M059J (cell line): ENCODE measurements around the gene OR14J1. TPM values are rescaled to one million over a fixed set of nuclear protein-coding genes. Genes with fewer than 3 reads are reported as not detected.
"Not testable (repeated sequence)": the region's sequence is repeated elsewhere in the genome, so short reads cannot be mapped to it uniquely, and the experiment has no call there.

Experiments
- DNase-seq: peaks from one replicate; pipeline ENCODE4 v3.0.0-alpha.2; 2012; ENCODE audit warnings: low read depth
- total RNA-seq: library from RNA; depleted of rRNA; stranded (reverse); fragments of >200 nt; shearing (Covaris generic); gene quantifications from 2 replicates; pipeline ENCODE4 v1.2.3, GENCODE V29; 2014; rRNA removed

Gene OR14J1
- total RNA-seq, result not detected in 2 replicates

DNA sequence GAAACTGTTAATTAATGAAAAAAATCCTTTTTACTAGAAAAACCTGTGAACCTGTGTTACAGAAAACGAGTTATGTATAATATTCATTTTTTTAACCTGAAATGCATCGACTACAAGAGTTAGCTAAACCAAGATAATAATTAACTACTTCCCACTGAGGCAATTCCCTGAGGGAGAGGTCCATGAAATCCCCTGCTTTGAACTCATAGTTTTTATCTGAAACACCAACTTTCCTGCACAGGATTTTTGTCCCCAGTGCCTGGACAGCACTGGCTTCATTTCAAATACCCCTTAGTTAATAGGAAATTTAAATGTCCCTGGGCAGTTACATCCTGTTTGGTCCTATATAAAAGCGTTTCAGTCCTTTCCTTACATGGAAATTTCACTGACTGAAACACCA is at the start of gene OR14J1:
Gene OR14J1 (plus strand): TSS at position 386 of the 400 bp plus-strand sequence. CDS start 4,989 bp downstream, outside the sequence.
- no peak for DNase-seq

DNA sequence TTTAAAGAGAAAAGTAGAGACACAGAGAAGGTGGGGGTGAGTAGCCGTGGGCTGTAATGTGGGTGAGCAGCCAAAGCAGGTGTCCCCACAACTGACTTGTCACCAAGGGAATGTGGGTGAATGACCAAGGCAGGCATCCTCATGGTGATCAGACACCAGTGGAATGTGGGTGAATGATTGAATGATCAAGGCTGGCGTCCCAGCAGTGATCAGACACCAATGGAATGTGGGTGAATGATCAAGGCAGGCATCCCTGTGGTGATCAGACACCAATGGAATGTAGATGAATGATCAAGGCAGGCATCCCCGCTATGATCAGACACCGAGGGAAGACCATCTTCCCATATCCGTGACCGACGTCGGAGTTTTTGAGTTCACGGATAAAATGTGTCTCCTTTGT is 49.8 kb upstream of the OR14J1 start:
- DNase-seq, result no peak

- DNase-seq, result no peak
Measured at GRCh38 chr6:29255530-29255929, 46.0 kb upstream of the OR14J1 start.

DNA sequence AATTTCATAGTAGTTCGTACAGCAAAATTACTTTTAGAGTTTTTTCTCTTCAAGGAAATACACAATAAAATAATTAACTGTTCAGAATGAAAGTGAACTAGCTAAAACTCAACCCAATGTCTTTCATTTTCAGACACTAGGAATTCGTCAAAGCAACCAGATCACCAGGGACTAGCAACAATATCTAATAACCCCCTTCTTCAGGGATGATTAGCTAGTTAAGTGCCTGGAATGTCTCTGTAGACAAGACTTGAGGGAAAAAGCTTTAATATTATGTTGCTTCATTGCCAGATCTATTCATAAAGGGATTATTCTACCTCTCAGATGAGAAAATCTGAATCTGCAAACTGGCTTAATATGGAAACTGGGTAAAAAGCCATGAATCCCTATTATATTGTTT is 41.8 kb upstream of the OR14J1 start:
- DNase-seq, result no peak

- no peak for DNase-seq
Measured at GRCh38 chr6:29263001-29263400, 38.5 kb upstream of the OR14J1 start.

DNA sequence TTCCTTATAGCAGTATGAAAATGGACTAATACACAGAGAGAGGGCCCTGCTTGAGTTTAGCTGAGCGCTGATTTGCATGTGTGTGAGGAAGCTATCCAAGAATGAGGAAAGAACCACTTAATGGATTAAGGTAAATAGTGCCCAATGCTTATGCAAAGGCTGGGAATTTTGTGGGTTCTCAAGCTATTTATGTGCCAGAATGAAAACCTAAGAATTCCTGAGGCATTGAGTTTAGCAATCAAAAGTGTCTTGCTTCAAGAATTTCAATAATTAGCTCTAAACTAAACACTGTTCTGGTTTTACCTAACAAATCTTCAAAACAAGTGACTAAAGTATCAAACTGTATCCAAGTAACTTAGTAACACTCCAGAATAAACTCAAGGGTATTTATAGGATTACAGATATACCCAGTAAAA is 7.0 kb upstream of the OR14J1 start:
- DNase-seq, result peak; percentile 28

DNA sequence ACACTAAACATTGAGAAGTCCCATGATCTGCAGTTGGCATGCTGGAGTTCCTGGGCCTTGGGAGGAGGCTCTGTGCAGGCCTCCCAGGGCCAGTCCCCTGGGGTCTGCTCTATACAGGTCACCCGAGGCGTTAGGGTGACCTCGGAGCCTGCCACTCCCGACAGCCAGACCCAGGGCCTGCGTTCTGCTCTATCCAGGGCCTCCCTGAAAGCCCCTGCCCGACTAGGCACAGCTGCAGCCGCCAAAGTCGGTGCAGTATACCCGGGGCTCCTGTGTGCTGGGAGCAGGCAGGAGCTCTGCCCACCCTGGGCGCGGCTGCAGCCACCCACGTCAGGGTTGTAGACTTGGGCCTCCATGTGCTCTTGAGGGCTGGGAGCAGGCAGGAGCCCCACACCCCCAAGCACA is 6.3 kb upstream of the OR14J1 start:
- no peak for DNase-seq

DNA sequence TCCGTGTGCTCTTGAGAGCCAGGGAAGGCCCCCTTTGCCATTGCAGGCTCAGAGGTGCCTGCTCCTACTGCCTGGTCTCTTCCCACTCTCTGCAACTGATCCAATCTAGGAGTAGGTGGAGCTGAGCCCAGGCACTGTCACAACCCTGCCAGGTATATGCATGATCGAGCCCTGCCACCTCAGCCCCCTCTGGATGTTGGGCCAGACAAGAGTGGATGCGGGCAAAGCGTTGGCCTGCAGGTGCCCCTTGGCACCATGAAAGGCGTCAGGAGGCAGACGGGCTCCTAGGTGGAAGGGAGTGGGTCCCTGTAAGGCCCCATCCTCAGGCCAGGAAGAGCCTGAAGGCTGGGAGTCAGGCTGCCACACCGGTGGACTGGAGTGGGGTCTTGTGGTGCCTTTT is 5.9 kb upstream of the OR14J1 start:
- no peak for DNase-seq

DNA sequence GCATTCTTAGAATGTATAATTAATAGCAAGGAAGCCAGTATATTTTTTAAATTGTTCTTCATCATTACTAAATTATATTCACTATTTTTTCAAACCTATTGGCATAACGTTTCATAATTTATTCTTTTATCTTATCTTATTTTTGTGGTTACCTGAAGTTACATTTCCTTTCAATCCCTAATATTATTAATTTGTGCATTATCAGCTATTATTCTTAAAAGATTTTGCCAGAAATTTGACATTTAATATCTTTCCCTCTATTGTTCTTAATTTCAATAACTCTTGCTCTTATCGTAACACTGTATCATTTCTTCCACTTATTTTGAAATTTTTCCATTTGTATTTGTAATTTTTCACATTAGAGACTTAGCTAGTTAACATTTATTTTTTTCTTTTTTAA is 18.4 kb downstream of the OR14J1 start:
- DNase-seq, result no peak

- DNase-seq, result not testable (repeated sequence)
Measured at GRCh38 chr6:29323332-29323731, 21.8 kb downstream of the OR14J1 start.

- no peak for DNase-seq
Measured at GRCh38 chr6:29325777-29326176, 24.3 kb downstream of the OR14J1 start.

- no peak for DNase-seq
Measured at GRCh38 chr6:29332676-29333075, 31.2 kb downstream of the OR14J1 start.

DNA sequence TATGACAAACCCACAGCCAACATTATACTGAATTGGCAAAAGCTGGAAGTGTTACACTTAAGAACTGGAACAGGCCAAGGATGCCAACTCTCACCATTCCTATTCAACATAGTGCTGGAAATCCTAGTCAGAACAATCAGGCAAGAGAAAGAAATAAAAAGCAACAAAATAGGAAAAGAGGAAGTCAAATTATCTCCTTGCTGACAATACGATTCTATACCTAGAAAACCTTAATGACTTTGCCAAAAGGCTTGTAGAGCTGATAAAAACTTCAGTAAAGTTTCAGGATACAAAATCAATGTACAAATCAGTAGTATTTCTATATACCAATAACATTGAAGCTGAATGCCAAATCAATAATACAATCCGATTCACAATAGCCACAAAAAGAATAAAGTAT is 34.8 kb downstream of the OR14J1 start:
- no peak for DNase-seq

GRCh38 chr6:29345380-29345779 is 43.9 kb downstream of the OR14J1 start:
- DNase-seq, result no peak

- DNase-seq, result not testable (repeated sequence)
Measured at GRCh38 chr6:29349348-29349747, 47.8 kb downstream of the OR14J1 start.

GRCh38 chr6:29354980-29355379 is 53.5 kb downstream of the OR14J1 start:
- DNase-seq, result no peak

- DNase-seq, result no peak
Measured at GRCh38 chr6:29355603-29356002, 54.1 kb downstream of the OR14J1 start.

Other genes starting within 250 kb of the OR14J1 start
- not detected in 2 replicates for gene OR2B3, start 214.4 kb upstream of the OR14J1 start, total RNA-seq
- not detected in 2 replicates for gene OR2J1, start 202.2 kb upstream of the OR14J1 start, total RNA-seq
- not detected in 2 replicates for gene OR2J3, start 193.6 kb upstream of the OR14J1 start, total RNA-seq
- gene OR2J2, start 130.8 kb upstream of the OR14J1 start, total RNA-seq, result not detected in 2 replicates
- gene OR5V1, start 67.2 kb downstream of the OR14J1 start, total RNA-seq, result not detected in 2 replicates
- not detected in 2 replicates for gene OR12D3, start 73.6 kb downstream of the OR14J1 start, total RNA-seq
- gene OR12D2, start 93.9 kb downstream of the OR14J1 start, total RNA-seq, result not detected in 2 replicates
- gene OR12D1, start 113.2 kb downstream of the OR14J1 start, total RNA-seq, result not detected in 2 replicates
- gene OR10C1, start 137.6 kb downstream of the OR14J1 start, total RNA-seq, result not detected in 2 replicates
- not detected in 2 replicates for gene OR11A1, start 155.4 kb downstream of the OR14J1 start, total RNA-seq
- not detected in 2 replicates for gene OR2H1, start 155.5 kb downstream of the OR14J1 start, total RNA-seq
- gene MAS1L, start 186.3 kb downstream of the OR14J1 start, total RNA-seq, result not detected in 2 replicates